Vagina (tissue), 2 donors: ENCODE results near the gene IFRD1.

Experiments used
- POLR2A ChIP-seq, 2 donors: fragments of 450-650 bp; IDR thresholded peaks; one replicate each; pipeline ENCODE4 v1.6.1; 2017; ENCODE audit warnings: antibody characterized with exemption in 2 of 2, mild to moderate bottlenecking in 2 of 2, moderate library complexity in 2 of 2
- POLR2AphosphoS5 ChIP-seq, 2 donors: sonication (generic); formaldehyde crosslinking; IDR thresholded peaks; one replicate each; pipeline ENCODE4 v1.9.0; 2017; ENCODE audit warnings: antibody characterized with exemption in 2 of 2, mild to moderate bottlenecking in 2 of 2, low read depth in 1 of 2; ENCODE audit not compliant: insufficient read depth in 1 of 2
- TF ChIP-seq, protein P1 (sequence below), 3 experiments: fragments of 450-650 bp in 2 of 3; fragments of 200-600 bp in 1 of 3; sonication (generic) in 1 of 3; IDR thresholded peaks; one replicate each; pipeline ENCODE4 v1.5.1; 2017 to 2019; ENCODE audit warnings: antibody characterized with exemption in 3 of 3, mild to moderate bottlenecking in 2 of 3, moderate library complexity in 2 of 3

DNA sequence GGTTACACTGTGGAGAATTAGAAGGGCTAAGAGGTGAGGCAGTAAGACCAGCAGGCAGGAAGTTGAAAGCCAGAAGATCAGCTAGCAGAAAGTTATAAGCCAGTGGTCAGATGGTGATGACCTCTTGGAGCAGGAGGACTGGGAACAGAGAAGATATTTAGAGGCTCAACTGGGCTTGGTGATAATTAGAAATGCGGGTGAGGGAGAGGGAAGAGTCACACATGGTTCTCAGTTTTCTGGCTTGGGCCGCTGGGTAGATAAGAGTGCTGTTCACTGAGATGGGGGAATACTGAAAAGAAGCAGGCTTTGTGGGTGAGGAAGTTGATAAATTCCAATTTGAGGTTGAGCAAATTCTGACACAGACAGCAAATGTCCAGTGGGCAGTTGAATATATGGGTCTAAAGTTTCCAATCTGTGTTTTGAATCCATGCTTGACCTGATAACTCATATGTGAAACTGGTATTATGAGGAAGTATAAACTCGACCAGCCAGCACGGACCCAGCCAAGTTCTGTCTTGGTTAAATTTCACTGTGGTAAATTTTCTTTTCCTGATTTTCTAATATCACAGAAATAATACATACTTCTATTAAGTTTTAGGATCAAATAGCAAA, 53.2 kb downstream of the IFRD1 start:
- TF ChIP-seq POLR2A (IDR thresholded peaks at IDR 0.05) (no peak), POLR2AphosphoS5 (IDR thresholded peaks at IDR 0.05; ENCODE audit: insufficient read depth in 1 of 2, low read depth in 1 of 2) (no peak)
- TF ChIP-seq, protein P1, sequence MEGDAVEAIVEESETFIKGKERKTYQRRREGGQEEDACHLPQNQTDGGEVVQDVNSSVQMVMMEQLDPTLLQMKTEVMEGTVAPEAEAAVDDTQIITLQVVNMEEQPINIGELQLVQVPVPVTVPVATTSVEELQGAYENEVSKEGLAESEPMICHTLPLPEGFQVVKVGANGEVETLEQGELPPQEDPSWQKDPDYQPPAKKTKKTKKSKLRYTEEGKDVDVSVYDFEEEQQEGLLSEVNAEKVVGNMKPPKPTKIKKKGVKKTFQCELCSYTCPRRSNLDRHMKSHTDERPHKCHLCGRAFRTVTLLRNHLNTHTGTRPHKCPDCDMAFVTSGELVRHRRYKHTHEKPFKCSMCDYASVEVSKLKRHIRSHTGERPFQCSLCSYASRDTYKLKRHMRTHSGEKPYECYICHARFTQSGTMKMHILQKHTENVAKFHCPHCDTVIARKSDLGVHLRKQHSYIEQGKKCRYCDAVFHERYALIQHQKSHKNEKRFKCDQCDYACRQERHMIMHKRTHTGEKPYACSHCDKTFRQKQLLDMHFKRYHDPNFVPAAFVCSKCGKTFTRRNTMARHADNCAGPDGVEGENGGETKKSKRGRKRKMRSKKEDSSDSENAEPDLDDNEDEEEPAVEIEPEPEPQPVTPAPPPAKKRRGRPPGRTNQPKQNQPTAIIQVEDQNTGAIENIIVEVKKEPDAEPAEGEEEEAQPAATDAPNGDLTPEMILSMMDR (IDR thresholded peaks at IDR 0.05) = no peak
